Mesothelial cell of epicardium (in vitro differentiated cells): ENCODE data around the gene POU1F1. TPM values are rescaled to one million over a fixed set of nuclear protein-coding genes. Genes with fewer than 3 reads are reported as not detected.
A peak's percentile ranks its signal among the peaks of the same experiment; 100 is the strongest.

Experiments
- DNase-seq, 2 experiments: peaks; one replicate each; pipeline ENCODE4 v3.0.0; 2021; ENCODE audit warnings: low spot score in 2 of 2; ENCODE audit not compliant: unreplicated experiment in 2 of 2
- H3K27ac Mint-ChIP-seq: 2 replicates; pipeline ENCODE4 v1.8.0; 2021; ENCODE audit warnings: mixed read lengths
- H3K27me3 Mint-ChIP-seq: 2 replicates; pipeline ENCODE4 v1.8.0; 2021; ENCODE audit warnings: low read depth, mixed read lengths
- H3K36me3 Mint-ChIP-seq: 2 replicates; pipeline ENCODE4 v1.8.0; 2021; ENCODE audit warnings: mixed read lengths
- H3K4me1 Mint-ChIP-seq: 2 replicates; pipeline ENCODE4 v1.8.0; 2021; ENCODE audit warnings: mixed read lengths
- H3K4me3 Mint-ChIP-seq: 2 replicates; pipeline ENCODE4 v1.8.0; 2021; ENCODE audit warnings: mild to moderate bottlenecking, moderate library complexity, mixed read lengths
- H3K9me3 Mint-ChIP-seq: 2 replicates; pipeline ENCODE4 v1.8.0; 2021; ENCODE audit warnings: mixed read lengths
- CTCF ChIP-seq: fragments of 200-600 bp; sonication (generic); IDR thresholded peaks from one replicate; pipeline ENCODE4 v1.5.0; 2021; ENCODE audit warnings: antibody characterized with exemption; ENCODE audit not compliant: unreplicated experiment
- total RNA-seq: library from RNA; stranded (reverse); gene quantifications from 3 replicates; pipeline ENCODE4 v1.2.1, GENCODE V29; 2021

POU1F1 gene
- total RNA-seq, 1 donor from 2014 or later = not detected

GRCh38 chr3:87269723-87270122 is 6.7 kb downstream of the POU1F1 start:
- DNase-seq = no peak
- no peaks in the 10 kb centered on the region for H3K36me3 Mint-ChIP-seq
- H3K27me3 Mint-ChIP-seq = peaks cover 4% of the 10 kb centered on the region
- H3K4me1 Mint-ChIP-seq = no peaks in the 10 kb centered on the region
- no peak for TF ChIP-seq CTCF
- H3K4me3 Mint-ChIP-seq = no peak overlapping the region
- H3K27ac Mint-ChIP-seq = no peak overlapping the region
- no peaks in the 10 kb centered on the region for H3K9me3 Mint-ChIP-seq

- Mint-ChIP-seq H3K27ac (no peak overlapping the region), H3K4me3 (no peak overlapping the region), H3K9me3 (no peaks in the 10 kb centered on the region), H3K36me3 (no peaks in the 10 kb centered on the region), H3K27me3 (peaks cover 9% of the 10 kb centered on the region), H3K4me1 (no peaks in the 10 kb centered on the region)
- TF ChIP-seq CTCF = no peak
- DNase-seq = no peak
These were observed 7.7 kb downstream of the POU1F1 start for GRCh38 chr3:87268646-87269211.

DNA sequence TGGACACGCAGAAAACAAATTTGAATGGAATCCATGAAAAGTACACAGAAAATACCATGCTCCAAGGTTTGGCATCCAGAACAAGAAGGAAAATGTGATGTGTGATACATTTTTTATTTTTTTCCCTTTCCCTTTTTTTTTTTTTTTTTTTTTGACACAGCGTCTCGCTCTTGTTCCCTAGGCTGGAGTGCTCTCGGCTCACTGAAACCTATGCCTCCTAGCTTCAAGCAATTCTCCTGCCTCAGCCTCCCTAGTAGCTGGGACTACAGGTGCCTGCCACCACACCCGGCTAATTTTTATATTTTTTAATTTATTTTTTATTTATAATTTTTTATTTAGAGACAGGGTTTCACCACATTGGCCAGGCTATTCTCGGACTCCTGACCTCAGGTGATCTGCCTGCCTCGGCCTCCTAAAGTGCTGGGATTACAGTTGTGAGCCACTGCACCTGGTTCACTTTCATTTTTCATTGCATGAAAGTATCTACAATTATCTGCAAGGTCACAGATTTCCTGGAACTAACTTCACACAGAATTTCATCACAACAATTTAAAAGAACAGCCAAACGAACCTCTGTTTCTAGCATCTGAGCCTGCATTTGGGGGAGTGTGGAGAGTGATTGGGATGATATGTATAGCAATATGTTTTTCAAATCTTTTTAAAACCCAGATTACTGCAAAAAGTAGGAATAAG is 8.3 kb downstream of the POU1F1 start:
- DNase-seq = no peak
- H3K4me1 Mint-ChIP-seq = no peaks in the 10 kb centered on the region
- H3K27ac Mint-ChIP-seq = no peak overlapping the region
- H3K9me3 Mint-ChIP-seq = no peaks in the 10 kb centered on the region
- H3K27me3 Mint-ChIP-seq = peaks cover 5% of the 10 kb centered on the region
- no peak overlapping the region for H3K4me3 Mint-ChIP-seq
- TF ChIP-seq CTCF = no peak
- no peaks in the 10 kb centered on the region for H3K36me3 Mint-ChIP-seq

GRCh38 chr3:87261925-87262324 is 14.5 kb downstream of the POU1F1 start:
- H3K4me1 Mint-ChIP-seq = no peaks in the 10 kb centered on the region
- H3K4me3 Mint-ChIP-seq = no peak overlapping the region
- peaks cover 8% of the 10 kb centered on the region for H3K27me3 Mint-ChIP-seq
- no peak for DNase-seq
- H3K27ac Mint-ChIP-seq = no peak overlapping the region
- no peaks in the 10 kb centered on the region for H3K9me3 Mint-ChIP-seq
- TF ChIP-seq CTCF = no peak
- H3K36me3 Mint-ChIP-seq = no peaks in the 10 kb centered on the region

DNA sequence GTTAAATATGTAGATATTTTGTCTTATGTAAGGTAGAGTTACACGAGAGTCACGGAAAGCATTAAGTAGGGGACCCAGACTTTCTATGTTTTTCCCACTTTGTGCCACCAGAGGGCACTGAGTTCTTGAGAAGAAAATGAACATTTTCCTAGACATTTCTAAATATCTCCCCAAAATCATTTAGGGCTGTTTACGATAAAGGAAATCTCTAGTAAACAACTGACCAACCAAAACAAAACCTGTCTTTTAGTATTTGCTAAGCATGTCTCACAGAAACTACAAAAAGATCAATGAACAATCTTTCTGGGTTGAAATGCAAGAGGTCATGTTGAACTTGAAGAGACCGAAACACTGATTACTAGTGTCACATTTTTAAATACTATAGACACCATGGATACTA is 16.1 kb downstream of the POU1F1 start:
- H3K27ac Mint-ChIP-seq = no peak overlapping the region
- no peaks in the 10 kb centered on the region for H3K4me1 Mint-ChIP-seq
- H3K36me3 Mint-ChIP-seq = no peaks in the 10 kb centered on the region
- H3K27me3 Mint-ChIP-seq = peaks cover 8% of the 10 kb centered on the region
- peak in 1 of 2 experiments; percentile 44 for DNase-seq
- TF ChIP-seq CTCF = peak; percentile 84
- H3K9me3 Mint-ChIP-seq = no peaks in the 10 kb centered on the region
- no peak overlapping the region for H3K4me3 Mint-ChIP-seq
